ENCODE data around the gene BEGAIN.

Gene BEGAIN

GRCh38 chr14:100582496-100583165 lies 4.6 kb downstream of the BEGAIN start:
- Histone ChIP-seq H3K4me3 (ENCODE audit: low read depth in 1 of 2, low read length in 2 of 2) (no peak overlapping the region), H3K27ac (ENCODE audit: low read depth, low read length) (no peak overlapping the region), H3K36me3 (ENCODE audit: control insufficient read depth in 1 of 2, insufficient read depth in 2 of 2, low read length in 2 of 2) (no peaks in the 10 kb centered on the region), H3K27me3 (ENCODE audit: control insufficient read depth in 1 of 2, insufficient read depth in 2 of 2, low read length in 2 of 2) (peaks cover 1 to 6% of the 10 kb centered on the region in 2 donors), H3K9me3 (ENCODE audit: control insufficient read depth in 1 of 2, low read length in 2 of 2) (no peaks in the 10 kb centered on the region), H3K9ac (ENCODE audit: low read depth in 1 of 2, low read length in 2 of 2) (no peak overlapping the region), H3K4me1 (ENCODE audit: control insufficient read depth in 1 of 2, insufficient read depth in 2 of 2, low read length in 2 of 2) (peaks cover 4 to 5% of the 10 kb centered on the region in 2 donors)

- H3K9me3 ChIP-seq (ENCODE audit: control insufficient read depth in 1 of 2, low read length in 2 of 2): no peaks in the 10 kb centered on the region
- no peaks in the 10 kb centered on the region for H3K36me3 ChIP-seq (ENCODE audit: control insufficient read depth in 1 of 2, insufficient read depth in 2 of 2, low read length in 2 of 2)
- H3K4me3 ChIP-seq (ENCODE audit: low read depth in 1 of 2, low read length in 2 of 2): no peak overlapping the region
- no peak overlapping the region for H3K27ac ChIP-seq (ENCODE audit: low read depth, low read length)
- peaks cover 0 to 6% of the 10 kb centered on the region in 2 donors for H3K27me3 ChIP-seq (ENCODE audit: control insufficient read depth in 1 of 2, insufficient read depth in 2 of 2, low read length in 2 of 2)
- peaks cover 3 to 4% of the 10 kb centered on the region in 2 donors for H3K4me1 ChIP-seq (ENCODE audit: control insufficient read depth in 1 of 2, insufficient read depth in 2 of 2, low read length in 2 of 2)
- no peak overlapping the region for H3K9ac ChIP-seq (ENCODE audit: low read depth in 1 of 2, low read length in 2 of 2)
These were observed 5.7 kb downstream of the BEGAIN start for GRCh38 chr14:100581228-100582145.

DNA sequence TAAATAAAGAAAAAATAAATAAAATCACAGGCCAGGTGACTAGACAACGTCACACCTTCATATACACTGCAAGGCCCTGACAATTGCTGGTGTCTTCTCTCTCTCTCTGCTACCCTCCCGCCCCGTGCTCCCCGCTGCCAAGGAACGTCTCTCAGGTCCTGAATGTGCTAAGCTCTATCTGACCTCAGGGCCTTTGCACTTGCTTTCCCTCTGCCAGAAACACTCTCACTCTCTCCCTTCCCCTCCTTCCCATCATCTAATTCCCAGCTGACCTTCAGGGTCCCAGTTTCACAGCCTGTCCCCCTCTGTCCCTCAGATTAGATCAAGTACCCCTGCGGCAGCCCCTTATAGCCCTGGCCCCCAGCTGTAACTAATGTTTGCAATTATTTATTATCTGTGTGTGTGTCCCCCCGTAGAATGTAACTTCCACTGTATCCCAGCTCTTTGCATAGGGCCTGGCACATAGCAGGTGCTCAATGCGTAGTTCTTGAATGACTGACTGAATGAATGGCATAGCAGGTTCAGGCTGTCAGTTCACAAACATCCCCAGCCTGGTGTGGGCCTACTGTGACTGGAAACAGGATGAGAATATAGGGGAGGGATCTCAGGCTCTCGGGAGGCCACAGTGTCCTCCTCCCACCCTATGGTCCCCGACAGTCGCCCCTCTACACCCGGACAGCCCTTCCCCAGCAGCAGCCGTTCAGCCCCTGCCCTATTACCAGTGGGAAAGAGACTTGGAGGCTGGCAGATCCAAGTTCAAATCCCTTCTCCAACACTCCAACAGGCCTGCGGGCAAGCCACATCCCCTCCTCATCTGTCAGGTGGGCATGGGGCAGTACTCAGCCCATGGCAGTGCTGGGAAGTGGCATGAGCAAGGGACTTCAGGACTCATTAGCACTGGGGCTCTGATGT lies 6.6 kb downstream of the BEGAIN start:
- H3K9ac ChIP-seq (ENCODE audit: low read depth in 1 of 2, low read length in 2 of 2): no peak overlapping the region
- no peaks in the 10 kb centered on the region for H3K9me3 ChIP-seq (ENCODE audit: control insufficient read depth in 1 of 2, low read length in 2 of 2)
- H3K27me3 ChIP-seq (ENCODE audit: control insufficient read depth in 1 of 2, insufficient read depth in 2 of 2, low read length in 2 of 2): peaks cover 2 to 3% of the 10 kb centered on the region in 2 donors
- H3K27ac ChIP-seq (ENCODE audit: low read depth, low read length): no peak overlapping the region
- H3K4me3 ChIP-seq (ENCODE audit: low read depth in 1 of 2, low read length in 2 of 2): no peak overlapping the region
- H3K4me1 ChIP-seq (ENCODE audit: control insufficient read depth in 1 of 2, insufficient read depth in 2 of 2, low read length in 2 of 2): no peaks in the 10 kb centered on the region
- no peaks in the 10 kb centered on the region for H3K36me3 ChIP-seq (ENCODE audit: control insufficient read depth in 1 of 2, insufficient read depth in 2 of 2, low read length in 2 of 2)

GRCh38 chr14:100578552-100578951 lies 8.7 kb downstream of the BEGAIN start:
- Histone ChIP-seq H3K4me3 (ENCODE audit: low read depth in 1 of 2, low read length in 2 of 2) (no peak overlapping the region), H3K4me1 (ENCODE audit: control insufficient read depth in 1 of 2, insufficient read depth in 2 of 2, low read length in 2 of 2) (no peaks in the 10 kb centered on the region), H3K27ac (ENCODE audit: low read depth, low read length) (no peak overlapping the region), H3K27me3 (ENCODE audit: control insufficient read depth in 1 of 2, insufficient read depth in 2 of 2, low read length in 2 of 2) (peaks cover 0 to 8% of the 10 kb centered on the region in 2 donors), H3K9me3 (ENCODE audit: control insufficient read depth in 1 of 2, low read length in 2 of 2) (no peaks in the 10 kb centered on the region), H3K36me3 (ENCODE audit: control insufficient read depth in 1 of 2, insufficient read depth in 2 of 2, low read length in 2 of 2) (no peaks in the 10 kb centered on the region), H3K9ac (ENCODE audit: low read depth in 1 of 2, low read length in 2 of 2) (no peak overlapping the region)

DNA sequence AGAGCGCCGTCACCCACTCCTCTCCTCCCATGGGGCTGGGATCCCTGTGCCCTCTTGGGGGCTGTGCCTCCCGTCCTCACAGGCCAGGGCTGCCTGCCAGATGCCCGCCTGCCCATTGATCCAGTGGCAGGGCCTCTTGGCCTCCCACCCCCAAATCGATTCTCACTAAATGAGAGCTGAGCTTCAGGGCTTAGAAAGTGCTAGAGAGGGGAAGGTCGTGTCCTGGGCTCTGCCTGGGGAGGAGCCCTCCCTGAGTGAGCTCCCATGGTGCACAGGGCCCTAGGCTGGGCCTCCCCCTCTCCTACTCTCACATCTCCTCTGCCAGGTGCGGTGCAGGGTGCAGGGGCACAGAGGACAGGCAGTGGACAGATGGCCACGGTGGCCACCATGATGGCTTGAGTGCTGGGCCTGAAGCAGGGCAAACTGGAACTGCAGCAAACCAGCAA lies 9.2 kb downstream of the BEGAIN start:
- Histone ChIP-seq H3K9me3 (ENCODE audit: control insufficient read depth in 1 of 2, low read length in 2 of 2) (no peaks in the 10 kb centered on the region), H3K27me3 (ENCODE audit: control insufficient read depth in 1 of 2, insufficient read depth in 2 of 2, low read length in 2 of 2) (peaks cover 0 to 12% of the 10 kb centered on the region in 2 donors), H3K4me3 (ENCODE audit: low read depth in 1 of 2, low read length in 2 of 2) (no peak overlapping the region)

GRCh38 chr14:100577321-100577985 lies 9.8 kb downstream of the BEGAIN start:
- no peak overlapping the region for H3K27ac ChIP-seq (ENCODE audit: low read depth, low read length)
- H3K36me3 ChIP-seq (ENCODE audit: control insufficient read depth in 1 of 2, insufficient read depth in 2 of 2, low read length in 2 of 2): no peaks in the 10 kb centered on the region
- peaks cover 2 to 13% of the 10 kb centered on the region in 2 donors for H3K27me3 ChIP-seq (ENCODE audit: control insufficient read depth in 1 of 2, insufficient read depth in 2 of 2, low read length in 2 of 2)
- H3K4me3 ChIP-seq (ENCODE audit: low read depth in 1 of 2, low read length in 2 of 2): no peak overlapping the region
- H3K9me3 ChIP-seq (ENCODE audit: control insufficient read depth in 1 of 2, low read length in 2 of 2): no peaks in the 10 kb centered on the region
- no peaks in the 10 kb centered on the region for H3K4me1 ChIP-seq (ENCODE audit: control insufficient read depth in 1 of 2, insufficient read depth in 2 of 2, low read length in 2 of 2)
- no peak overlapping the region for H3K9ac ChIP-seq (ENCODE audit: low read depth in 1 of 2, low read length in 2 of 2)

More for the DNA sequence above, 9.2 kb downstream of the BEGAIN start:
- H3K36me3 ChIP-seq (ENCODE audit: control insufficient read depth in 1 of 2, insufficient read depth in 2 of 2, low read length in 2 of 2): no peaks in the 10 kb centered on the region
- no peak overlapping the region for H3K9ac ChIP-seq (ENCODE audit: low read depth in 1 of 2, low read length in 2 of 2)
- H3K4me1 ChIP-seq (ENCODE audit: control insufficient read depth in 1 of 2, insufficient read depth in 2 of 2, low read length in 2 of 2): no peaks in the 10 kb centered on the region
- no peak overlapping the region for H3K27ac ChIP-seq (ENCODE audit: low read depth, low read length)

GRCh38 chr14:100576091-100577085 lies 10.8 kb downstream of the BEGAIN start:
- Histone ChIP-seq H3K27me3 (ENCODE audit: control insufficient read depth in 1 of 2, insufficient read depth in 2 of 2, low read length in 2 of 2) (peaks cover 11 to 24% of the 10 kb centered on the region in 2 donors), H3K4me3 (ENCODE audit: low read depth in 1 of 2, low read length in 2 of 2) (no peak overlapping the region), H3K9me3 (ENCODE audit: control insufficient read depth in 1 of 2, low read length in 2 of 2) (no peaks in the 10 kb centered on the region), H3K27ac (ENCODE audit: low read depth, low read length) (no peak overlapping the region), H3K4me1 (ENCODE audit: control insufficient read depth in 1 of 2, insufficient read depth in 2 of 2, low read length in 2 of 2) (no peaks in the 10 kb centered on the region), H3K36me3 (ENCODE audit: control insufficient read depth in 1 of 2, insufficient read depth in 2 of 2, low read length in 2 of 2) (no peaks in the 10 kb centered on the region), H3K9ac (ENCODE audit: low read depth in 1 of 2, low read length in 2 of 2) (no peak overlapping the region)

GRCh38 chr14:100575266-100575995 lies 11.8 kb downstream of the BEGAIN start:
- Histone ChIP-seq H3K36me3 (ENCODE audit: control insufficient read depth in 1 of 2, insufficient read depth in 2 of 2, low read length in 2 of 2) (no peaks in the 10 kb centered on the region), H3K9me3 (ENCODE audit: control insufficient read depth in 1 of 2, low read length in 2 of 2) (no peaks in the 10 kb centered on the region), H3K4me1 (ENCODE audit: control insufficient read depth in 1 of 2, insufficient read depth in 2 of 2, low read length in 2 of 2) (no peaks in the 10 kb centered on the region), H3K27ac (ENCODE audit: low read depth, low read length) (no peak overlapping the region), H3K27me3 (ENCODE audit: control insufficient read depth in 1 of 2, insufficient read depth in 2 of 2, low read length in 2 of 2) (peaks cover 20 to 30% of the 10 kb centered on the region in 2 donors), H3K4me3 (ENCODE audit: low read depth in 1 of 2, low read length in 2 of 2) (no peak overlapping the region), H3K9ac (ENCODE audit: low read depth in 1 of 2, low read length in 2 of 2) (no peak overlapping the region)
